Measurements from ENCODE around the gene ATF6B.

Gene ATF6B

DNA sequence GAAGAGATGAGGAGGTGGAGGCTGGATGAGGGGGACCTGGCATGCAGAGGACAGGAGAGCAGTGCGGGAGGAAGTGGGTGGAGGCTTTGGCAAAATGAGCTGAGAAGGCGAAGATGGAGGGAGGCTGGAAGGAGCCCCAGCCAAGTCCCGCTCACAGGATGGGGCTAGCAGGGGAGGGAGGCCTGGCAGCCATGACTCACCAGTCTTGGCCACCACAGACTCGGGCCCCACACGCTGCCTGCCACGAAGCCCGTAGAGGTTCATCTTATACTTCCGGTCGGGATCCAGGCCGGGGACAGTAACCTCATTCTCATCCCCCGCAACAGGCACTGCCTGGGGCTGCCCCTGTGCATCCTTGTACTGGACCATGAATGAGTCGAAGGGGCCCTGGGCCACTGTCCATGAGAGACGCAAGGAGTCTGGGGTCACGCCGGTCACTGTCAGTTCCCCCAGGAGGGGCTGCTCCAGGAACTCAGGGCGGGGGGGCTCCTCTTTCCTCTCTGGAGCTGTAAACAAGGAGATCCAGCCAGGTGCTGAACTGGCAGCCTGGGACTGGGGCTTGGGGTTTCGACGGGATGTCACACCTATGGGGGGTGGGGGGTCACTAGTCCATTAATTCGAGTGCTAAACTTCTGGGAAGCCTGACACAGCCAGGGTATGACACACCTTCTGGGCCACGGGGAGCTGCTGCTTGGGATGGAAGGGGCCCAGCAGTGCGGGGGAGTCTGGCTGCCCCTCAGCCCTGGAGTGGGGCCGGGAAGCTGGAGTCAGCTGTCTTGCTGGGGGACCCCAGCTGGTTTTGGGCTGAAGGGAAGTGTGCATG lies 46.7 kb downstream of the ATF6B start:
- TF ChIP-seq GATA3 (IDR thresholded peaks at IDR 0.05; ENCODE audit: low read depth, low read length) (no peak), GATA2 (IDR thresholded peaks at IDR 0.05; ENCODE audit: low read depth, low read length) (no peak)

DNA sequence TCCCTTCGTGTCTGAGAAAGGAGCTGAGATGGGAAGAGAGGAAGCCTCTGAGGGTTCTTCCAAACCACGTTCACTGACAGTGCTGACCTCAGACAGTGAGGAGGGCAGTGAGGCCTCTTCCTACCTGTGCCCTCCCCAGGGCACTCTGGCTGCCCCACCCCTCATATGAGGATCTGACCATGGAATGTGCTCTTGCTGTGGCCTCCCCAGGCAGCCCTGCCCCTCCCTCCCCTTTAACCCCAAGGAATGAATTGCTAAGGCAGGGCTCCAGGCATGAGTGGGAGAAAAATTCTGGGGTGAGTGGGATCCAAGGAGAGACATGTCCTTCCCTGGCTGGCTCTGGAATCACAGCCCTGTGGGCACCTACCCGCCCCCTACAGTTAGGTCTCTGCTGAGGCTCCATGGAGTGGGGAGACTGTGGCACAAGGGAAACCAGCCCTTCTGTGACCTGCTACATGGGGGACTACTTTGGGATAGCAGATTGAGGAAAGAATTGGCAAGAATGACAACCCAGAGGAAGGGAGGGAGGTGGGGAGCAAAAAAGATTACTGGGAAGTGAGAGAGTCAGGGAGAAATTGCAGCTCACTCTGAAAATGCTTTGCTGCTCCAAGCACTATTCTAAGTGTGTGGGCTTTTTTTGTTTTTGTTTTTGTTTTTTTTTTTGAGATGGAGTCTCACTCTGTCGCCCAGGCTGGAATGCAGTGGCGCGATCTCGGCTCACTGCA lies 48.3 kb downstream of the ATF6B start:
- TF ChIP-seq GATA3 (IDR thresholded peaks at IDR 0.05; ENCODE audit: low read depth, low read length) = no peak
- no peak for TF ChIP-seq GATA2 (IDR thresholded peaks at IDR 0.05; ENCODE audit: low read depth, low read length)

DNA sequence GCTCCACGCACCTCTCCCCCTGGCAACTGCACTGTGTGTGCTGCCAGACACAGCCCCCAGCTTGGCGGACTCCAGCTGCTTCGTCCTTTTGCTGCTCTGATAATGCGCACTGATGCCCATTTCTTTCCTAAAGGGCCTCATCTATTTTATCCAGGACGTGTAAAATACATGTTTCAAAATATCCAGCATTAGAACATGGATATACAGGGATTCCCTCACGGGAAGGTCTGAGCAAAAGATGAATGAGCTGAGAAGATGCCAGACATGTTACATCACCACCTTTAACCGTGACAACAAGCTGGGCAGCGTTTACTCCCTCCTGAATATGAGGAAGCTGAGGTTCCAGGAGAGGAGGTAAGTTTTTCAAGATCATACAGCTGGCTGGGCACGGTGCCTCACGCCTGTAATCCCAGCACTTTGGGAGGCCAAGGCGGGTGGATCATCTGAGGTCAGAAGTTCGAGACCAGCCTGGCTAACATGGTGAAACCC lies 51.7 kb downstream of the ATF6B start:
- TF ChIP-seq GATA2 (IDR thresholded peaks at IDR 0.05; ENCODE audit: low read depth, low read length) (no peak), GATA3 (IDR thresholded peaks at IDR 0.05; ENCODE audit: low read depth, low read length) (no peak)

DNA sequence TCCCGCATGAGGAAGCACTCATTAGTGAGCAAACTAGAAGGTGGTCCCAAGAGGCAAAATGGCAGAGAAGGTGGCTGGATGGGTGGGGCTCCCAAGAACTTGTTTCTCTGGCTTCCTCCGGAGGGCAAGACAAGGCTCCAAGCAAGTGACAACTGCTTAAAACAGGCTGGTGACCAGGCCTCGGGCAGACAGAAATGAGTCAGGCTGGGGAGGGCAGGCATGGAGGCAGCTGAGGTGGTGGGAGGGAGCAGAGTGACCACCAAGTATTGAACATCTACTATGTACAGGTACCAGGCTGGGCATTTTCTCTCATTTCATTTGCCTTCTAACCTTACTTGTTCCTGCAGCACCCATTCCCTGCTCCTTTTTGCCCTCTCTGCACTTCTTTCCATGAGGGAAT lies 52.3 kb downstream of the ATF6B start:
- TF ChIP-seq GATA3 (IDR thresholded peaks at IDR 0.05; ENCODE audit: low read depth, low read length) (no peak), GATA2 (IDR thresholded peaks at IDR 0.05; ENCODE audit: low read depth, low read length) (no peak)

DNA sequence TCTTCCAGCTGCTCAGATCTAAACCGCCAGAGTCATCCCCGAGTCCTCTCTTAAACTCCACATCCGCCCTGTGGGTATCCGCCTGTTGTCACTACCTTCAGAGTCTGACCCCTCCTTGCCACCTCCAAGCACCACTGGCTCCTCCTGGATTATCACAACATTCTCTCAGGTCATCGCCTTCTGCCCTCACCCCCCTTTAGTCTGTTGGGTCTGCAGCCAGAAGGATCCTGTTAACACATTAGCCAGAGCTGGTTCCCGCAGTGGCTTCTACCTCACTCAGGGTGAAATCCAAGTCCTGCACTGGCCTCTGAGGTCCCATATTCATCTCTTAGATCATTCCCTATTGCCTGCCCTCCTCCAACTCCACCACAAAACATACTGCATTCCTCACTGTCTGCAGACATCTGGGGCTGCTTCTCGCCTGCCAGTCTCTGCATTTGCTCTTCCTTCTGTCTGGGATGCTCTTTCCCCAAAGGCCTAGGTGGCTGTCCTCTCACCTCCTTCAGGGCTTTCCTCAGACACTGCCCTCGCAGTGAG lies 53.0 kb downstream of the ATF6B start:
- TF ChIP-seq GATA3 (IDR thresholded peaks at IDR 0.05; ENCODE audit: low read depth, low read length) = no peak
- TF ChIP-seq GATA2 (IDR thresholded peaks at IDR 0.05; ENCODE audit: low read depth, low read length) = no peak

DNA sequence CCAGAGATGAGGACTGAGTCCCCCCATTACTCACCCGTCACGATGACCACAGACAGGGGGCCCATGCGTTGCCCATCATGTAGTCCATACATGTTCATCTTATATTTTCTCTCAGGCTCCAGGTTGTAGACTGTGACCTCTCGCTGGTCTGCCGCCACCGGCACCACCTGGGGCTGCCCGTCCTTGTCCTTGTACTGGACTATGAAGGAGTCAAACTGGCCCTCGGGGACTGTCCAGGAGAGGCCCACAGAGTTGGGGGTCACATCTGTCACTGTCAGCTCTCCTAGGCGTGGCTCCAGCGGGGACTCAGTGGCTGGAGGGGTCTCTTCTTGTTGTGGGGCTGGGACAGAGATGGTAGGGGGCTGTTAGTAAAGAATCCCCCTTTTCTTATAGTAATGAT lies 54.4 kb downstream of the ATF6B start:
- TF ChIP-seq GATA2 (IDR thresholded peaks at IDR 0.05; ENCODE audit: low read depth, low read length) (no peak), GATA3 (IDR thresholded peaks at IDR 0.05; ENCODE audit: low read depth, low read length) (no peak)

DNA sequence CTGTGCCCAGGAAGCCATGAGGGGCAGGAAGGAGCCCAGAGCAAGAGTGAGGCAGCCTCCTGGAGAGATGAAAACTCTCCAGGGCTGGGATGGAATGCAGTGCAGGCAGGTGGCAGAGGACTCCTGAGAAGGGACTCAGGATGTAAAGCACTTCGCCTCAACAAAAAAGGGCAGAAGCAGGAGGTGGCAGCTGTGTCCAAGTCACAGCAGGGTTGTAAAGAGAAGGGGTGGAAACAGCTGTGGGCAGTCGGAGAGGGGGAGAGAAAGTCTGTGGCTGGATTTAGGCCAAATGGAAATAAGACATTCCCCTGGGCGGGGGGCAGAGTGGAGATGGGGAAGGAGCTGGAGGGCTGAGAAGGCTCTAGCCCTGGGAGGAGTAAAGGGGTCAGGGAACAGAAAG lies 54.9 kb downstream of the ATF6B start:
- no peak for TF ChIP-seq GATA2 (IDR thresholded peaks at IDR 0.05; ENCODE audit: low read depth, low read length)
- TF ChIP-seq GATA3 (IDR thresholded peaks at IDR 0.05; ENCODE audit: low read depth, low read length) = no peak

DNA sequence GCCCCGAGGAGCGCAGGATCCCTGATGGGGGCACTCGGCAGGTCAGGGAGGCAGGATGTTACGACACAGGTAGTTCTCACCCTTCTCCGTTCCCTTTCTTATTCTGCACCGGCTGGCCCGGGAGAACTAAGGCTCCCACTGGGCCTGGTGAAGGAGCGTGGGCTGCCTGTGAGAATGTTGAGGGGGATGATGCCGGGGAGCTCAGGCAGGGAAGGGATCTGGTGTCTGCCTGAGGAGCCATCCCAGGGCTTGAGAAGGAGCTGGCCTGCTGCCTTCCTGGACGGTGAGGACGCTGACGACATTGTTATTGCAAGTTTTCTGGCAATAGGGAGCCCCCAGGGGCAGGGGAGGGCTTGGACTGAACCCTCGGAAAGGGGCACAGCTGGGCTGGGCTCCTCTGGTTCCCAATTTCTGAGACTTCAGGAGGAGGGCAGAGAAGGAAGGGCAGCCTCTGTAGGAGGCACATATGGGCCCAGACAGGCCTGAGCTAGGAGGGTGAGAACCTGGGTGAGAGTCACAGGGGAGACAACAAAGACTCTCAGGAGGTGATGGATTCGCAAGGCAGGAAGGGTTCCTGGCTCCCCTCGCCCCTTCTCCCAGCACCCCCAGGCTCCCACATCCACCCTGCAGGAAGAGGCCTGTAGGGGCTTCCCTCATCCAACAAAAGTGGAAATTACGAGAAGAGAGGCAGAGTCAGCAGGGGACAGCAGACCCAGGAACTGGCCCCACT lies 57.1 kb downstream of the ATF6B start:
- TF ChIP-seq GATA3 (IDR thresholded peaks at IDR 0.05; ENCODE audit: low read depth, low read length) (no peak), GATA2 (IDR thresholded peaks at IDR 0.05; ENCODE audit: low read depth, low read length) (no peak)

DNA sequence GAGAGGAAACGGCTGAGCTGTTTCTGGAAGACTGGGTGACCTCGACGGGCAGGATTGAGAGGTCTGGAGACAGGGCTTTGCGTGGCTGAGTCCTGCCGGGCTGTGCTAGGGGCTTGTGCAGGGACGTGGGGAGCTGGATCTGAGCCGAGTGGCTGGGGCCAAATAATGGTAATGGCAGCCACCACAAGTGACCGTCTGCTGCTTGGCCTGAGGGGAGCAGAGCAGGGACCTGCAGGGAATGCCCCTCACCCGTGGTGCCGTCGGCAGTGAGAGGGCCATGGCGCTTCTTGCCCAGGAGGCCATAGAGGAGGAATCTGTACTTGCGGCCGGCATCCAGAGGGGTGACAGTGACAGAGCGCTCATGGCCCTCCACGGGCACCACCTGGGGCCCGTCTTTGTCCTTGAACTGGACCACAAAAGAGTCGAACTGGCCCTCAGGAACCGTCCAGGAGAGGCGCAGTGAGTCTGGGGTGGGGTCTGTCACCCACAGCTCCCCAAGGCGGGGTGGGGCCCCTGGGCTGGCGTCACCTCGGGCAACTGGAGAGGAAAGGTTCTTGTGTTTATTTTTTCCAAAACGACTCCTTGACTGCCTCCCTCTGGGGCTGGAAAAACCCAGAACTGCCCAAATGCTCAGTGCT lies 58.0 kb downstream of the ATF6B start:
- TF ChIP-seq GATA2 (IDR thresholded peaks at IDR 0.05; ENCODE audit: low read depth, low read length) (no peak), GATA3 (IDR thresholded peaks at IDR 0.05; ENCODE audit: low read depth, low read length) (no peak)

DNA sequence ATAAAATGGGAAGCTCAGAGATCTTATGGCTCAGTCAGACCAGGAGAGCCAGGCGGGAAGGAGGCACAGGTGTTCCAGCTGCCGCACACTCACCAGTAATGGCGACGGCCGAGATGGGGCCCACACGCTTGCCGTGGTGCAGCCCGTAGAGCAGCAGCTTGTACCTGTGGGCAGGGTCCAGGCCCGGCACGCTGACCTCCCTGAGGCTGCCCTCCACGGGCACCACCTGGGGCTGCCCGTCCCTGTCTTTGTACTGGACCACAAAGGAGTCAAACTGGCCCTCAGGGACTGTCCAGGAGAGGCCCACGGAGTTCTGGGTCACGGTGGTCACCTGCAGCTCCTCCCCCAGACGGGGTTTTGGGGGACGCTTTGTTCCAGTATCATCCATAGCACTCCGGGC lies 58.6 kb downstream of the ATF6B start:
- no peak for TF ChIP-seq GATA2 (IDR thresholded peaks at IDR 0.05; ENCODE audit: low read depth, low read length)
- TF ChIP-seq GATA3 (IDR thresholded peaks at IDR 0.05; ENCODE audit: low read depth, low read length) = no peak

DNA sequence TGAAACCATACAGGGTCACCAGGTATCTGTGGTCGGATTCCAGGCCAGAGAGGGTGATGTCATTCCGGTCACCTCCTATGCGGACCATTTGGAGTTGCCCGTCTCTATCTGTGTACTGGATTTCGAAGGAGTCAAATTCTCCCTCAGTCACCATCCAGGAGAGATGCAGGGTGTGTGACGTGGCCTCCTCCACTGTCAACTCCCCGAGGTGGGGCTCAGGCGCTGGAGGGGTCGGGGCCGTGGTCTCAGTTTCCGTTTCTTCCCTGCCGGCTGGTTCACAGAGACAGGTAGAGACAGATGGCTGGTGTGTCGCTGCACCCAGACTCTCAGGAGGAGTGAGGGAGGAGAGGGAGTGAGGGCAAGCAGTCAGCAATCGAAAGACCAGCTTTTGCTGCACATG lies 59.2 kb downstream of the ATF6B start:
- TF ChIP-seq GATA2 (IDR thresholded peaks at IDR 0.05; ENCODE audit: low read depth, low read length) = no peak
- TF ChIP-seq GATA3 (IDR thresholded peaks at IDR 0.05; ENCODE audit: low read depth, low read length) = no peak
